ENCODE data around the gene SRPX2.
A peak's percentile ranks its signal among the peaks of the same experiment; 100 is the strongest.
"Not testable (repeated sequence)": the region's sequence is repeated elsewhere in the genome, so short reads cannot be mapped to it uniquely, and the experiment has no call there.

The SRPX2 gene

DNA sequence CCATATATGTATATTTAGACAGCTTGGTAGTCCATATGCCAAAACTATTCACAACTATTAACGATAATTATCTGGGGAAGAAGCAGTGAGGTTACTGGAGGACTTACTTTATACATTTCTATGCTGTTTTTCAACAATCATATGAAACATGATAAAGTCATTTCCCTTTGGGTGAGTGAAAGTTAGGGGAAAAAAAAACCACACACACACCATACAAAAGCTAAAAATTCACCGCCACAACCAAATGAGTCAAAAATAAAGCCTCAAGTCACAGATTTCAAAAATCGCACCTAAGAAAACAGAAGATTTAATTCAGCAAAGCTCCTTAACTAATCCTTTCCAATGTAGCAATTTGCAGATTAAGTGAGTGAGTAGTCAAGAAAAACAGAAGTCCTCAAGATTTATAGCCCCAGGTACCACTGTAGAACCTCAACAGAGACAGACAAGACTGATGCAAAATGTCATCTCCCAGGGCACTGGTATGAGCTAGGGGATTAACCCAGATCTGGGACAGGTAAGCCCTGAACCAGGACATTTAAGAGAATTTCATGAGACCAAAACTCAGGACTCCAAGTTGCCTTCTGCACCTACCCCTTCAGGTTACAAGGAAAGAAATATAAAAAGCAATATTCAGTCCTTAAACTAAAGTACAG lies 52.8 kb downstream of the SRPX2 start:
- DNase-seq (ENCODE audit: low spot score), result no peak

GRCh38 chrX:100698551-100698950 lies 54.6 kb downstream of the SRPX2 start:
- no peak for DNase-seq (ENCODE audit: low spot score)

DNA sequence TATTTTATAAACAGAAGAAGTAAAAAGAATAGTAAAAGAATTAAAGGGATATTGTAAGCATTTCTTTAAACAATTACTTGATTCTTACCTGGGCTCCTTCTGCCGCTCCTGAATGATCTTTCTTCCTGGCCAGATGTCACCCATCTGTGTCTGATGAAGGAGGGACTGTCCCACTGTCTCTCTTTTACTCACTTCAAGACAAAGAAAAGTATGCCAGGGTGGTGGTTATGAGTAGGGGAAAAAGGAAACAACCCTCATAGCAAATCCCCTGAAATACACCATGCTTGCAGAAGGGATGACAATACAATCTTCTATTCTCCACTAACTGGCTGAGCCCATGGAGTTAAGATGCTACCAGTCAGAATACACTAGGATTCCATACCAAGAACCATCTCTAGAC lies 56.8 kb downstream of the SRPX2 start:
- no peak for DNase-seq (ENCODE audit: low spot score)

- no peak for DNase-seq (ENCODE audit: low spot score)
Measured at GRCh38 chrX:100704581-100705203, 60.7 kb downstream of the SRPX2 start.

GRCh38 chrX:100710816-100711215 lies 66.8 kb downstream of the SRPX2 start:
- no peak for DNase-seq (ENCODE audit: low spot score)

DNA sequence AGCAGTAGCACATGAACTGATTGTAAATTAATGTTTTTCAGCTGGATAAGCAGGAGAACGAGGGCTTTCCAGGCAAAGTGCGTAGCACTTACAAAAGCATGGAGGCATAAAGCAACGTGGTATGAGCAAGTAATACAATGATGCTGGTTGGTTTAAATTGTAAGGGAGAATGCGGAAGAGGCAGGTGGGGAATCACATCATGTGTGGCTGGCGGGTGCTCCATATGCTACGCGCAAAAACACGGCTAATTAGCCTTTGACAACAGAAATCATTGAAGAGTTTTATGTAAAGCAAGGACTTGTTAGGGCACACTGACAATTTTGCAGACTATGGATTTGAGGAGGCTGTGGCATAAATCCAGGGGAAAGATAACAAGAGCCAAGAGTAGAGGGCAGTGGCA lies 73.4 kb downstream of the SRPX2 start:
- DNase-seq (ENCODE audit: low spot score), result peak; percentile 27

DNA sequence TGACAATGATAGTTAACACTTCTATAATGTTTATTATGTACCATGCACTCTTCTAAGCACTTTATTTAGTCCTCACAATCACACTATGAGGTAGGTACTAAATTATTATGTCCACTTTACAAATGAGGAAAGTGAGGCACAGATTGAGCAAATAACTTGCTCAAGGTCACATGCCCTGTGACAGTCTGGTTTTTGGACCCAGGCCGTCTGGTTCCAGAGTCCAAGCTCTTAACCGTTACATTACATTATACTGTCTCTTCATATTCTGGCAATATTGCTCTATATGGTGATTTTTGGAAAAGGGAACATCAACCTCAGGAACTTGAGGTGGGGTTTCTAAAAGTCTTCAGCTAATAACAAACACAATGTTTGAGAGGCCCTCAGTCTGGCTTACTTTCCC lies 75.1 kb downstream of the SRPX2 start:
- no peak for DNase-seq (ENCODE audit: low spot score)

DNA sequence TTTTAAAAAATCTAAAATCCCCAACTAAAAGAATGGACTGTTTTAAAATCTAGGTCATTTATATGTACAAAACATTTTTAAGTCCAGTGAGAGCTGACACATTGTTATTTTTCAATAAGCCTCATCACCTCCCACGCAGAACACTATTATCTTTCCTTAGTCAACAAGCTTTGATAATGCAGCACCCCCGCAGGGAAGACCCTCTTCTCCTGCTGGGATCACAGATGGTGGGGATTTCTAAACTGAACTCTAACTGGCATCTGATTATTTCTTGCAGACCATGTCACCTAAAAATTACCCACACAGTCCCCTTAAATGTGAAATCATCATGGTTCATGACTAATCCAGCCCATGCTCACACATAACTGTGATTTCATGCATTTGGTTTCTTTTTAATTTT lies 76.3 kb downstream of the SRPX2 start:
- no peak for DNase-seq (ENCODE audit: low spot score)

GRCh38 chrX:100721328-100721727 lies 77.3 kb downstream of the SRPX2 start:
- no peak for DNase-seq (ENCODE audit: low spot score)

DNA sequence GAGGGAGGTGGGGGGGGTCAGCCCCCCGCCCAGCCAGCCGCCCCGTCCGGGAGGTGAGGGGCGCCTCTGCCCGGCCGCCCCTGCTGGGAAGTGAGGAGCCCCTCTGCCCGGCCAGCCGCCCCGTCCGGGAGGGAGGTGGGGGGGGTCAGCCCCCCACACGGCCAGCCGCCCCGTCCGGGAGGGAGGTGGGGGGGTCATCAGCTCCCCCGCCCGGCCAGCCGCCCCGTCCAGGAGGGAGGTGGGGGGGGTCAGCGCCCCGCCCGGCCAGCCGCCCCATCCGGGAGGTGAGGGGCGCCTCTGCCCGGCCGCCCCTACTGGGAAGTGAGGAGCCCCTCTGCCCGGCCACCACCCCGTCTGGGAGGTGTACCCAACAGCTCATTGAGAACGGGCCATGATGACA lies 80.0 kb downstream of the SRPX2 start:
- DNase-seq (ENCODE audit: low spot score), result not testable (repeated sequence)
